ENCODE measurements around the gene TRAPPC2L.
A peak's percentile ranks its signal among the peaks of the same experiment; 100 is the strongest.

DNA sequence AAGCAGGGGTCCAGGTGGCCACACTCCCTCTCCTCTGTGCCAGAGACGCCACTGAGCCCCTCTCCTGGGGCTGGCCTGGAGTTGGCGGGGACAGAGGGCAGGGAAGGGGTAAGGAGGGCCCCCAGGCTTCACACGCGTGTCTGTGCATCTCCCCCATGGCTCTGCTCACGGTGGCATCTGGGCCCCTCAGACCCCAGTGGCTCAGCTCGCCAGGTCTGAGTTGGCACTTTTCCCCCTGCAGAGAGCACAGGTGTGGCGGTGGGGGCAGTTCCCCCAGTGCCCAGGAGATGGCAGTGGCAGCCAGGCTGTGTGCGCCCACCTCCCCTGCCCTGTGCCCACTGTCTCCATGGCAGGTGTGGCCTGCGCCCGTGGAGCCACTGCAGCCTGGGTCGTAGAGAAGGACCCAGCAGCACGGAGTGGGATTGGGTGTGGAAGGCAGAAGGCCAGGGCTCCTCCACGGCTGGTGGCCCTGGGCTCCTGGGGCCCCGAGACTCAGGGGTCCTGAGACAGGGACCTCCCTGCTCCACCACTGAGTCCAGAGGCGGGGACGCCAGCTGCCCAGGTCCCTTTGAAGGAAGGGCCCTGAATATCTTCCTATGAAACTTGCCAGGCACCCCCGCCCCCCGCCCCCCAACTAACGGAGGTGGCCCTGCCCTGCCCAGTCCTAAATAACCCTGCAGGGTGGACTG, 40.9 kb upstream of the TRAPPC2L start:
- TF ChIP-seq EZH2 (IDR thresholded peaks at IDR 0.05; ENCODE audit: low read depth) (no peak), CTCF (conservative IDR thresholded peaks at IDR 0.05) (peak; percentile 85)
